DOHH2 (cell line): ENCODE measurements around the gene DES.

Source experiments
- CTCF ChIP-seq: fragments of 200-600 bp; sonication (generic); IDR thresholded peaks from one replicate; pipeline ENCODE4 v1.5.1; 2014; ENCODE audit warnings: antibody characterized with exemption, mild to moderate bottlenecking, low read depth, low read length; ENCODE audit not compliant: poor library complexity, severe bottlenecking
- EZH2phosphoT487 ChIP-seq: fragments of 200-600 bp; sonication (generic); IDR thresholded peaks from 2 replicates; pipeline ENCODE4 v1.6.1; 2017; ENCODE audit warnings: borderline replicate concordance, mild to moderate bottlenecking, antibody characterized with exemption, low read length, moderate library complexity, mixed read lengths

DNA sequence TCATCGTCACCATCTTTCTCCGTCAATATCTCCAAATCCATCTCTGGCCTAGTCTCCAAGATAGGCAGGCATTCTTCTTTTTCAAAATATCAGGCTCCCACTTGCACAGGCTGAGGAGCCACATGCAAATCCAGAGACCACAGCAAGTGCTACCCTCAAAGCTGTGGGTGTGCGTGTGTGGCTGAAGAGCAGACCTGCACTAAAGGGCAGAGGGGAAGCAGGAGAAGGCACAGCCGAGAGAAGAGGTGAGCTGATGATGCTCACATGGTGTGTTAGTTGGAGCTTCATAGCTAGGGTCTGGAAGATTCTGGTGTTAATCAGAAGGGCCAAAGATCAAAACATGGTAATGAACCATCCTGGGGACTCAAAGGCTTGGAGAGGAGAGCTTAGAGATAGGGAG, 20.3 kb downstream of the DES start:
- TF ChIP-seq CTCF (no peak), EZH2phosphoT487 (no peak)
